ENCODE results near the gene BCCIP. TPM values are rescaled to one million over a fixed set of nuclear protein-coding genes. Genes with fewer than 3 reads are reported as not detected.

The BCCIP gene
- polyA plus RNA-seq, 1 of the 3 experiments (the other 2 are of a cell fraction), result 28.0 TPM

DNA sequence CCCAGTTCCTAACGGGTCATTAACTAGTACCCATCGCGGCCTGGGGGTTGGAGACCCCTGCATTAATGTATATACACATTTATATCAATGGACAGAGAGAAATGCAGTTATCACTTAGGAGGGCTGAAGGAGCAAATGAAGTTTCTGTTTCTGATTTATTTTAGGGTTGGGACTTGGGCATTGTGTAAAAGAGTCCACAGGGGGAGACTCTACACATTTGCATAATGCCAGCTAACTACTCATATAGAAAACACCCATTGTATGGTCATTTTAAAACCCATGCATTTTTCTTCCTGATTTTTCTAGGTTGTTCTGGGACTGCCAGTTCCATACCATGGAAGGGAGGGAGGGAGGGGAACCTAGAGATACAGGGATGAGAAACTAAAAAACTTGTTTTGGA, 23.5 kb downstream of the BCCIP start:
- no peaks in the 10 kb centered on the region for H3K9me3 ChIP-seq
- H3K36me3 ChIP-seq (replicated peaks in 1 of 2; ENCODE audit: control insufficient read depth in 1 of 2, insufficient read depth in 2 of 2, low read length in 1 of 2), result peaks cover 34 to 54% of the 10 kb centered on the region in 2 experiments
- no peak overlapping the region for H3K4me2 ChIP-seq
- no peak overlapping the region for H3K4me3 ChIP-seq (ENCODE audit: low read depth in 2 of 2, low read length in 1 of 2)
- TF ChIP-seq SIN3A (IDR thresholded peaks at IDR 0.05; ENCODE audit: borderline replicate concordance, low read depth, low read length) (no peak), TEAD4 (IDR thresholded peaks at IDR 0.05; ENCODE audit: borderline replicate concordance, insufficient read depth) (no peak), MEF2A (IDR thresholded peaks at IDR 0.05; ENCODE audit: borderline replicate concordance, low read depth) (no peak), RCOR1 (IDR thresholded peaks at IDR 0.05; ENCODE audit: low read length) (no peak), NRF1 (IDR thresholded peaks at IDR 0.05; ENCODE audit: low read depth, low read length) (no peak), NFIC (IDR thresholded peaks at IDR 0.05; ENCODE audit: borderline replicate concordance) (no peak), FOSL2 (IDR thresholded peaks at IDR 0.05; ENCODE audit: borderline replicate concordance, low read depth) (no peak), MXI1 (IDR thresholded peaks at IDR 0.05; ENCODE audit: low read depth, low read length) (no peak), TAF1 (IDR thresholded peaks at IDR 0.05; ENCODE audit: borderline replicate concordance, low read depth, low read length) (no peak), GABPA (IDR thresholded peaks at IDR 0.05; ENCODE audit: low read depth) (no peak), SMC3 (IDR thresholded peaks at IDR 0.05; ENCODE audit: low read depth, low read length) (no peak), FOXM1 (IDR thresholded peaks at IDR 0.05; ENCODE audit: low read depth) (no peak), EZH2phosphoT487 (IDR thresholded peaks at IDR 0.05; ENCODE audit: borderline replicate concordance, low read depth) (no peak), POLR2AphosphoS5 (IDR thresholded peaks at IDR 0.05; ENCODE audit: low read depth, low read length) (no peak), TCF12 (IDR thresholded peaks at IDR 0.05) (no peak), JUND (IDR thresholded peaks at IDR 0.05) (no peak)
- TF ChIP-seq, protein P1, sequence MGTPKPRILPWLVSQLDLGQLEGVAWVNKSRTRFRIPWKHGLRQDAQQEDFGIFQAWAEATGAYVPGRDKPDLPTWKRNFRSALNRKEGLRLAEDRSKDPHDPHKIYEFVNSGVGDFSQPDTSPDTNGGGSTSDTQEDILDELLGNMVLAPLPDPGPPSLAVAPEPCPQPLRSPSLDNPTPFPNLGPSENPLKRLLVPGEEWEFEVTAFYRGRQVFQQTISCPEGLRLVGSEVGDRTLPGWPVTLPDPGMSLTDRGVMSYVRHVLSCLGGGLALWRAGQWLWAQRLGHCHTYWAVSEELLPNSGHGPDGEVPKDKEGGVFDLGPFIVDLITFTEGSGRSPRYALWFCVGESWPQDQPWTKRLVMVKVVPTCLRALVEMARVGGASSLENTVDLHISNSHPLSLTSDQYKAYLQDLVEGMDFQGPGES (IDR thresholded peaks at IDR 0.05; ENCODE audit: low read depth, low read length), result no peak
- TF ChIP-seq, protein P2, sequence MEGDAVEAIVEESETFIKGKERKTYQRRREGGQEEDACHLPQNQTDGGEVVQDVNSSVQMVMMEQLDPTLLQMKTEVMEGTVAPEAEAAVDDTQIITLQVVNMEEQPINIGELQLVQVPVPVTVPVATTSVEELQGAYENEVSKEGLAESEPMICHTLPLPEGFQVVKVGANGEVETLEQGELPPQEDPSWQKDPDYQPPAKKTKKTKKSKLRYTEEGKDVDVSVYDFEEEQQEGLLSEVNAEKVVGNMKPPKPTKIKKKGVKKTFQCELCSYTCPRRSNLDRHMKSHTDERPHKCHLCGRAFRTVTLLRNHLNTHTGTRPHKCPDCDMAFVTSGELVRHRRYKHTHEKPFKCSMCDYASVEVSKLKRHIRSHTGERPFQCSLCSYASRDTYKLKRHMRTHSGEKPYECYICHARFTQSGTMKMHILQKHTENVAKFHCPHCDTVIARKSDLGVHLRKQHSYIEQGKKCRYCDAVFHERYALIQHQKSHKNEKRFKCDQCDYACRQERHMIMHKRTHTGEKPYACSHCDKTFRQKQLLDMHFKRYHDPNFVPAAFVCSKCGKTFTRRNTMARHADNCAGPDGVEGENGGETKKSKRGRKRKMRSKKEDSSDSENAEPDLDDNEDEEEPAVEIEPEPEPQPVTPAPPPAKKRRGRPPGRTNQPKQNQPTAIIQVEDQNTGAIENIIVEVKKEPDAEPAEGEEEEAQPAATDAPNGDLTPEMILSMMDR (IDR thresholded peaks at IDR 0.05), result no peak
- TF ChIP-seq, protein P3, sequence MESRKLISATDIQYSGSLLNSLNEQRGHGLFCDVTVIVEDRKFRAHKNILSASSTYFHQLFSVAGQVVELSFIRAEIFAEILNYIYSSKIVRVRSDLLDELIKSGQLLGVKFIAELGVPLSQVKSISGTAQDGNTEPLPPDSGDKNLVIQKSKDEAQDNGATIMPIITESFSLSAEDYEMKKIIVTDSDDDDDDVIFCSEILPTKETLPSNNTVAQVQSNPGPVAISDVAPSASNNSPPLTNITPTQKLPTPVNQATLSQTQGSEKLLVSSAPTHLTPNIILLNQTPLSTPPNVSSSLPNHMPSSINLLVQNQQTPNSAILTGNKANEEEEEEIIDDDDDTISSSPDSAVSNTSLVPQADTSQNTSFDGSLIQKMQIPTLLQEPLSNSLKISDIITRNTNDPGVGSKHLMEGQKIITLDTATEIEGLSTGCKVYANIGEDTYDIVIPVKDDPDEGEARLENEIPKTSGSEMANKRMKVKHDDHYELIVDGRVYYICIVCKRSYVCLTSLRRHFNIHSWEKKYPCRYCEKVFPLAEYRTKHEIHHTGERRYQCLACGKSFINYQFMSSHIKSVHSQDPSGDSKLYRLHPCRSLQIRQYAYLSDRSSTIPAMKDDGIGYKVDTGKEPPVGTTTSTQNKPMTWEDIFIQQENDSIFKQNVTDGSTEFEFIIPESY (IDR thresholded peaks at IDR 0.05; ENCODE audit: borderline replicate concordance, low read depth), result no peak
- H3K9ac ChIP-seq, result no peak overlapping the region
- 92% methylated on average over 3 of the region's 3 CpGs for WGBS (ENCODE audit: low lambda C conversion rate)
- no peak for DNase-seq
- no peak overlapping the region for H3K27ac ChIP-seq (ENCODE audit: low read depth in 2 of 2, low read length in 1 of 2)
- ChIA-PET CTCF (no interaction called here), POLR2A (no interaction called here)
- no peaks in the 10 kb centered on the region for H3K9me2 ChIP-seq
- H3K4me1 ChIP-seq (ENCODE audit: control insufficient read depth in 1 of 2, insufficient read depth in 2 of 2, low read depth in 1 of 2, low read length in 1 of 2), result peaks cover 0 to 2% of the 10 kb centered on the region in 2 experiments; a peak in 1 of 4 replicates
- no peaks in the 10 kb centered on the region for H3K27me3 ChIP-seq (ENCODE audit: insufficient read depth)
- H4K20me1 ChIP-seq (ENCODE audit: insufficient read depth), result no peaks in the 10 kb centered on the region
- no peaks in the 10 kb centered on the region for H3F3A ChIP-seq (replicated peaks; ENCODE audit: insufficient read depth)
- no peak overlapping the region for H2AFZ ChIP-seq (ENCODE audit: low read depth)
- H3K79me2 ChIP-seq (ENCODE audit: insufficient read depth), result no peaks in the 10 kb centered on the region
